K562 (cell line): ENCODE results near the gene KRT72. TPM values are rescaled to one million over a fixed set of nuclear protein-coding genes. Genes with fewer than 3 reads are reported as not detected.
A peak's percentile ranks its signal among the peaks of the same experiment; 100 is the strongest.

Experiments
- ATAC-seq: fragments of 200-7000 bp; cut with Tn5 transposase; 3 replicates; pipeline ENCODE4 v1.9.1; 2020; ENCODE audit warnings: moderate library complexity
- BruUV-seq: library from RNA; stranded (reverse); fragments of 400-500 nt; replicated peaks from 2 replicates; lab custom pipeline; 2021; lab: Mats Ljungman, UMichigan
- CTCF ChIA-PET: fragments of 300-600 bp; formaldehyde crosslinking; extraction: SDS; loops from one replicate; lab custom pipeline; 2021; ENCODE audit warnings: low intra/inter-chr PET ratio; lab: Yijun Ruan, JAX
- POLR2A ChIA-PET: fragments of 300-600, 350-650 bp; sonication (Branson Sonifier 250); formaldehyde crosslinking; extraction: SDS; loops from one replicate; lab custom pipeline; 2021; ENCODE audit warnings: antibody characterized with exemption, inconsistent platforms; lab: Yijun Ruan, JAX
- DNase-seq, 4 experiments: peaks; one replicate each; pipeline versions ENCODE4 v3.0.0 to v3.0.0-alpha.2; 2011 to 2018; ENCODE audit warnings: low spot score in 3 of 4, mixed read lengths in 3 of 4; ENCODE audit errors: extremely low read depth in 1 of 4
- FAIRE-seq: peaks from 2 replicates; lab custom pipeline; 2011; peaks lifted over from hg19 to GRCh38; lab: Jason Lieb, UNC
- H2AFZ ChIP-seq: 2 replicates; pipeline ENCODE4 v1.6.0; 2011; ENCODE audit warnings: low read depth, low read length, control low read depth, inconsistent platforms
- H3K27ac ChIP-seq: fragments of 200-600 bp; 3 replicates; pipeline ENCODE4 v1.8.0; 2011; ENCODE audit warnings: low read depth, mild to moderate bottlenecking, control low read depth, inconsistent platforms, low read length, moderate library complexity, mixed read lengths; ENCODE audit errors: extremely low read depth
- H3K27me3 ChIP-seq, 2 experiments: fragments of 300-600 bp in 1 of 2; 2 replicates in 1 of 2; 3 replicates in 1 of 2; pipeline versions ENCODE4 v1.6.0 to v1.8.0; 2011; ENCODE audit warnings: inconsistent platforms in 2 of 2, low read length in 2 of 2, mild to moderate bottlenecking in 1 of 2, mixed read lengths in 1 of 2, moderate library complexity in 1 of 2; ENCODE audit not compliant: control insufficient read depth in 2 of 2, insufficient read depth in 2 of 2
- H3K36me3 ChIP-seq: fragments of 300-600 bp; 3 replicates; pipeline ENCODE4 v1.8.0; 2011; ENCODE audit warnings: mild to moderate bottlenecking, low read length, inconsistent platforms; ENCODE audit not compliant: control insufficient read depth, insufficient read depth
- H3K4me1 ChIP-seq, 2 experiments: fragments of 200-600 bp in 1 of 2; replicated peaks in 1 of 2; 2 replicates in 1 of 2; 3 replicates in 1 of 2; pipeline versions ENCODE4 v1.5.1 to v1.8.0; 2011; ENCODE audit warnings: inconsistent platforms in 2 of 2, low read length in 2 of 2, mild to moderate bottlenecking in 1 of 2, mixed read lengths in 1 of 2, moderate library complexity in 1 of 2; ENCODE audit not compliant: control insufficient read depth in 2 of 2, insufficient read depth in 2 of 2
- H3K4me2 ChIP-seq: 2 replicates; pipeline ENCODE4 v1.6.1; 2011; ENCODE audit warnings: low read length, control low read depth, inconsistent platforms, mixed read lengths; ENCODE audit not compliant: insufficient read depth
- H3K4me3 ChIP-seq: fragments of 200-600 bp; sonication (generic), shearing (Covaris generic); 2 replicates; pipeline ENCODE4 v1.5.1; 2016; ENCODE audit warnings: control low read depth, inconsistent platforms
- H3K79me2 ChIP-seq: fragments of 200-600 bp; 3 replicates; pipeline ENCODE4 v1.8.0; 2011; ENCODE audit warnings: low read length, inconsistent platforms; ENCODE audit not compliant: control insufficient read depth, insufficient read depth
- H3K9ac ChIP-seq, 2 experiments: 2 replicates each; pipeline versions ENCODE4 v1.6.0 to v1.6.1; 2011; ENCODE audit warnings: low read depth in 2 of 2, low read length in 2 of 2, control low read depth in 1 of 2, inconsistent platforms in 1 of 2, mild to moderate bottlenecking in 1 of 2, mixed read lengths in 1 of 2; ENCODE audit not compliant: insufficient read depth in 1 of 2
- H3K9me1 ChIP-seq: one replicate; pipeline ENCODE4 v1.6.0; 2011; ENCODE audit warnings: inconsistent platforms, mild to moderate bottlenecking, low read length, moderate library complexity; ENCODE audit not compliant: control insufficient read depth, insufficient read depth
- H3K9me3 ChIP-seq: replicated peaks from 2 replicates; pipeline ENCODE4 v1.5.1; 2011; ENCODE audit warnings: low read depth, low read length, inconsistent platforms; ENCODE audit not compliant: control insufficient read depth, insufficient read depth
- H4K20me1 ChIP-seq: replicated peaks from 2 replicates; pipeline ENCODE4 v1.6.1; 2011; ENCODE audit warnings: low read length, inconsistent platforms, mixed read lengths; ENCODE audit not compliant: control insufficient read depth, insufficient read depth
- HNRNPH1 ChIP-seq: fragments of 200-400 bp; formaldehyde crosslinking; optimal IDR thresholded peaks from 2 replicates; pipeline ENCODE3; 2017; ENCODE audit warnings: low read depth, mild to moderate bottlenecking, low read length, moderate library complexity
- WGBS: fragments of 100-300 bp; shearing (Covaris generic); methylation state at CpG from one replicate; pipeline ENCODE4 v1.1.6; 2016; ENCODE audit warnings: low coverage, mixed read lengths; ENCODE audit not compliant: insufficient coverage; ENCODE audit errors: missing lambda C conversion rate; 5-methylcytosine and 5-hydroxymethylcytosine counted together
- in situ Hi-C: fragments of 300-500 bp; cut with MboI; formaldehyde crosslinking; loops from 4 replicates; pipeline ENCODE4 v1.15.0; 2018; ENCODE audit warnings: inconsistent platforms, mixed read lengths
- intact Hi-C: fragments of 100-400 bp; cut with micrococcal nuclease; formaldehyde crosslinking; loops from 2 replicates; pipeline ENCODE4 v1.14.2; 2022
- polyA plus RNA-seq, 8 experiments: library from polyadenylated mRNA; depleted of rRNA in 4 of 8; stranded (reverse) in 5 of 8; unstranded in 3 of 8; fragments of >200 nt; fragmentation: Nextera tagmentation in 2 of 8; fragmentation: Illumina TruSeq in 1 of 8; extraction: Ambion mirVana in 2 of 8; extraction: Trizol in 1 of 8; gene quantifications; 2 replicates each; pipeline versions ENCODE4 v1.2.1 to v1.2.3, GENCODE V29; 2011 to 2014; ENCODE audit warnings: inconsistent platforms in 1 of 8, missing spikeins in 1 of 8
- total RNA-seq, 7 experiments: library from RNA; depleted of rRNA in 6 of 7; stranded (reverse); fragments of >200 nt in 6 of 7; fragmentation: Illumina TruSeq in 2 of 7; extraction: Trizol in 2 of 7; gene quantifications; 2 replicates each; pipeline versions ENCODE4 v1.2.1 to v1.2.3, GENCODE V29; 2011 to 2021; ENCODE audit warnings: low replicate concordance in 1 of 7
- TF ChIP-seq, protein P1 (sequence below), 2 experiments: fragments of 450-650 bp in 1 of 2; sonication (generic) in 1 of 2; formaldehyde crosslinking in 1 of 2; IDR thresholded peaks in 1 of 2; conservative IDR thresholded peaks in 1 of 2; 2 replicates each; pipeline versions ENCODE4 v1.6.1 to v1.8.1; 2016 to 2023; ENCODE audit warnings: mild to moderate bottlenecking in 2 of 2, moderate library complexity in 2 of 2, inconsistent platforms in 1 of 2, missing genetic modification reagents in 1 of 2
- TF ChIP-seq, protein P2 (sequence below): fragments of 450-650 bp; IDR thresholded peaks from 2 replicates; pipeline ENCODE4 v1.6.1; 2018; ENCODE audit not compliant: partially characterized antibody

The KRT72 gene
- total and polyA plus RNA-seq, 9 of the 15 experiments (the other 6 are each of a cell fraction or from before 2014, with no cell fraction given) = not detected

DNA sequence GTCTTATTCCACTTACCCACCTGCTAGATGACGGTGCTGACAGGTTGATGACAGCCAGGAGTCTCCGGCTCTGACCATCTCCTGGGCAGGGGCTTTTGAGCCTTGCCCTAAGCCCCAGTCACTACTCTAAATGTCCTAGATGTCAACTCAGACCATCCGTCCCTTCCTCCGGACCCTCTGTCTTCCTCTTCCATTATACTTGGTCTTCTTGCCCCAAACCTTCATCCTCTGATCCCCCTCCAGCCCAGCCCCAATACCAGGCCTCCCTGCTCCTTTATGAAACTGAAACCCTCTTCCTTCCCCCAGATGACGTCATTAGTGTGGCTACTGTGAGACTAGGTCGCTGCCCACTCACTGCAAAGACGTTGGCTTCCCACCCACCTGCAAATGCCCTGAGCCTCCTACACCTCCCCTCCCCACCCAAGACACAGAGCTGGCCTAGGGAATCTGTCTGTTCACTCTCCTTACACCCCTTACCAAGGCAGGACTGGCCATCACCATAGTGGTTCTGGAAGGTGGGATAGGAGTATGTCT, 58.4 kb downstream of the KRT72 start:
- in situ Hi-C loops = no loop called here
- H3K27me3 ChIP-seq = peaks cover 2 to 30% of the 10 kb centered on the region in 2 experiments; a peak in 2 of 5 replicates
- no peaks in the 10 kb centered on the region for H3K36me3 ChIP-seq
- H3K79me2 ChIP-seq = no peaks in the 10 kb centered on the region
- WGBS = under 1% methylated on average over 7 of the region's 7 CpGs
- H2AFZ ChIP-seq = no peak overlapping the region
- no peaks in the 10 kb centered on the region for H3K9me3 ChIP-seq
- H3K4me2 ChIP-seq = no peak overlapping the region
- no peak for DNase-seq
- no peaks in the 10 kb centered on the region for H3K4me1 ChIP-seq
- TF ChIP-seq, protein P1, sequence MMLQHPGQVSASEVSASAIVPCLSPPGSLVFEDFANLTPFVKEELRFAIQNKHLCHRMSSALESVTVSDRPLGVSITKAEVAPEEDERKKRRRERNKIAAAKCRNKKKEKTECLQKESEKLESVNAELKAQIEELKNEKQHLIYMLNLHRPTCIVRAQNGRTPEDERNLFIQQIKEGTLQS (IDR thresholded peaks at IDR 0.05) = peak; percentile 60
- TF ChIP-seq, protein P1 (CRISPR knock-in tag; conservative IDR thresholded peaks at IDR 0.05) = no peak
- TF ChIP-seq, protein P2, sequence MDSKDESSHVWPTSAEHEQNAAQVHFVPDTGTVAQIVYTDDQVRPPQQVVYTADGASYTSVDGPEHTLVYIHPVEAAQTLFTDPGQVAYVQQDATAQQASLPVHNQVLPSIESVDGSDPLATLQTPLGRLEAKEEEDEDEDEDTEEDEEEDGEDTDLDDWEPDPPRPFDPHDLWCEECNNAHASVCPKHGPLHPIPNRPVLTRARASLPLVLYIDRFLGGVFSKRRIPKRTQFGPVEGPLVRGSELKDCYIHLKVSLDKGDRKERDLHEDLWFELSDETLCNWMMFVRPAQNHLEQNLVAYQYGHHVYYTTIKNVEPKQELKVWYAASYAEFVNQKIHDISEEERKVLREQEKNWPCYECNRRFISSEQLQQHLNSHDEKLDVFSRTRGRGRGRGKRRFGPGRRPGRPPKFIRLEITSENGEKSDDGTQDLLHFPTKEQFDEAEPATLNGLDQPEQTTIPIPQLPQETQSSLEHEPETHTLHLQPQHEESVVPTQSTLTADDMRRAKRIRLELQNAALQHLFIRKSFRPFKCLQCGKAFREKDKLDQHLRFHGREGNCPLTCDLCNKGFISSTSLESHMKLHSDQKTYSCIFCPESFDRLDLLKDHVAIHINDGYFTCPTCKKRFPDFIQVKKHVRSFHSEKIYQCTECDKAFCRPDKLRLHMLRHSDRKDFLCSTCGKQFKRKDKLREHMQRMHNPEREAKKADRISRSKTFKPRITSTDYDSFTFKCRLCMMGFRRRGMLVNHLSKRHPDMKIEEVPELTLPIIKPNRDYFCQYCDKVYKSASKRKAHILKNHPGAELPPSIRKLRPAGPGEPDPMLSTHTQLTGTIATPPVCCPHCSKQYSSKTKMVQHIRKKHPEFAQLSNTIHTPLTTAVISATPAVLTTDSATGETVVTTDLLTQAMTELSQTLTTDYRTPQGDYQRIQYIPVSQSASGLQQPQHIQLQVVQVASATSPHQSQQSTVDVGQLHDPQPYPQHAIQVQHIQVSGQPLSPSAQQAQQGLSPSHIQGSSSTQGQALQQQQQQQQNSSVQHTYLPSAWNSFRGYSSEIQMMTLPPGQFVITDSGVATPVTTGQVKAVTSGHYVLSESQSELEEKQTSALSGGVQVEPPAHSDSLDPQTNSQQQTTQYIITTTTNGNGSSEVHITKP = peak; percentile 73
- no peak for TF ChIP-seq HNRNPH1
- TF ChIP-seq, all 486 proteins: peak for 2
- ChIA-PET POLR2A (no interaction called here), CTCF (no interaction called here)
- intact Hi-C loops = no loop called here
- Histone ChIP-seq H3K9ac (no peak overlapping the region), H3K27ac (no peak overlapping the region), H3K9me1 (no peaks in the 10 kb centered on the region), H4K20me1 (peaks cover 7% of the 10 kb centered on the region; the same call in 1 of the 2 replicates), H3K4me3 (no peak overlapping the region)
- ATAC-seq (no peak), FAIRE-seq (no peak)
- no TSS peak for BruUV-seq
